GM19240 (cell line): ENCODE measurements around the gene ALK.

ENCODE experiments used
- DNase-seq: peaks from one replicate; pipeline ENCODE4 v3.0.0; 2011; ENCODE audit warnings: low spot score; ENCODE audit not compliant: insufficient read length

Gene ALK

DNA sequence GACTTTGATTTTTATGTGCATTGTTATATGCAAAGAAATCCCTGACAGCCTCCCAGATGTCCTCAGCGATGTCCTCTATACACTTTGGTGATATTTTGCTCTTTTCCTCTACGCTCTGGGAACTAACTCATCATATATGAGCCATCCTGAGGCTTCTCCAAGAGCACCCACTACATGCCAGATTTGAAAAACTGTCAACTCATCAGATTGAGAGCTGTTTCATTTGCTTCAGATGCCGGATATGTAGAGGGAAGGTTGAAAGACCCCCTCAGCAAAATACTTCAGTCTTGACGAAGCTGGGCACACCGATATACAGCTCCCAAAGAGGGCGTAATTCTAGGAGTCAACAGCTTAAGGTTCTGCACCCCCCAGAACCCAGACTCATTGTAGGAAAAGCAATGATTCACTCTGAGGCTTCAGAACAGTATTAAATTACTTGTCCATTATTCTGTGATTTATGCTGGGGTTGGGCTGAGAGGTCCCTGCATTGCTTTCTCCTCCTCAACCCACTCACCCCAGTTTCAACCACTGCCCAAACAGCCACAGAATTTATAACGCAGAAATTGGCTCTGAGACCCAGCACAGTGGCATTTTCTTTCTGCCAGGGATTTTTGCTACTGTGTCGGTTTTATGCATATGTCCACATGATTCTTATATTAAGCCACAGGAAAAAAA lies 341.8 kb downstream of the ALK start:
- no peak for DNase-seq

DNA sequence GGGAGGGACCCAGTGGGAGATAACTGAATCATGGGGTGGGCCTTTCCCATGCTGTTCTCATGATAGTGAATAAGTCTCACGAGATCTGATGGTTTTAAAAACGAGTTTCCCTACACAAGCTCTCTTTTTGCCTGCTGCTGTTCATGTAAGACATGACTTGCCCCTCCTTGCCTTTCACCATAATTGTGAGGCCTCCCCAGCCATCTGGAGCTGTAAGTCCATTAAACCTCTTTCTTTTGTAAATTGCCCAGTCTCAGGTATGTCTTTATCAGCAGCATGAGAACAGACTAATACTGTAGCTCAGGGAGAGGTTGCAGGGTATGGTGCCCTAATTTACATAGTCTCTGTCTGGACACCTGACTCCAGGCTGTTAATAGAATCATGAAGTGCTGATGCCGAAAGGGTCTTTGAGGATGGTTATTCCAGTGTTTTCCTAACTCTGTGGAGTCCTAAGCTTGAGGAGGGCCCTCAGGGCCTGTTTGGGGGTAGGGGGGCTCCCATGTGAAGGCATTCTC lies 343.2 kb downstream of the ALK start:
- DNase-seq, result no peak

GRCh38 chr2:29576231-29576630 lies 345.2 kb downstream of the ALK start:
- no peak for DNase-seq

DNA sequence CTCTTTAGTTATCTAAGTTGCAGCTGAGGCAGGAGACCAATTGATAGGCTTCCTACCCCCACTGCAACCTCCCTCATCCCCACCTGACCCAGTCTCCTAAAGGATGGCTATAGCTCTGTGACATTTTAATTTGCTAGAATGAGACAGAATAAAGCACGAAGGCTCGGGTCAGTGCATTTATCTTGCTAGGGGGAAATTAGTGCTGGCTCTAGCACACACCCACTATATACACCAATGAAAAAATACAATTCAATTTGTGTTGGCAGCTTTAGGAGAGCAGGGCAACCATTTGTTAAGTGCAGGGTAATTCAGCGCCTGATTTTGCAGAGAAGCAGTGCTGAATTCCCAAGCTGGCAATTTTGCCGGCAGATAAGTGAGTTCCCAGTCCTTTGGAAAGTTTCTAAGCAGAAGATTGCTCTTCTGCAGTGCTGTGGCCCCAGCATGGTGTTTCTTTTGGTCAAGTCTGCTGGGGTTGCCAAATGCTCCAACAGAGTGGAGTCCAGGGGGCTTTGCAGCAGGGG lies 346.0 kb downstream of the ALK start:
- no peak for DNase-seq

DNA sequence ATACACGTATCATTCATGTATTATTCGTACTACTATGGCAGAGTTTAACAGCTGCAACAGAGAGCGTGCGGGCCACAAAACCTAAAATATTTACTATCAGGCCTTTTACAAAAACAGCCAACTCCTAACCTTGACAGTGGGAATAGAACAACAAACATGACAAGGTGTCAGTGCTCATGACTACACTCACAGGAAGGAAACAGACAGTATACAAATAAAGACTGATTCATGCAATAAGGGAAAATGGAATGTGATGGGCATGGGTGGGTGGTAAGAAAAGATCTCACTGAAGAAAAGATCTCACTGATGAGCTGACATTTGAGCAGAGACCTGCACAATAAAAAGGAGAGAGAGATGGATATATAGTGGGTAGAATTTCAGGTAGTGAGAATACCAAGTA lies 347.8 kb downstream of the ALK start:
- no peak for DNase-seq

GRCh38 chr2:29573147-29573546 lies 348.2 kb downstream of the ALK start:
- DNase-seq, result no peak

DNA sequence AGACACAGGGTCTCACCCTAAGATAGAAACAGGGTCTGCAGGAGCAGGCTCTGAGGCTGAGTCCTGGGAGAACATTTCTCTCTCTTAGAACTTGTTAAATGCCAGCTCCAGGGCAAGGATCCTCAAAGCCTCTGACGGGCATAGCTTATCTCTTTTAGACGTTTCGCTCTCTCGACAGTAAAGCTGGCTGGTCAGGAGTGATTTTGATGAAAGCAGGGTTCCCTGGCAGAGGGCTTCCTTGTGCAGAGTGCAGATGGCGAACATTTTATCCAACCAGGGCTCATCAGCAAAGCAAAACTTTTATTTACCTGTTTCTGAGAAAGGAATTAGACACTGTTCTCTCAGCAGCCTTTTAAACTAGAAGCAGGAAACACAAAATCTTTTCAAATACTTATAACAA lies 350.8 kb downstream of the ALK start:
- DNase-seq, result no peak

- DNase-seq, result no peak
These were observed 353.4 kb downstream of the ALK start for GRCh38 chr2:29567906-29568520.

- DNase-seq, result no peak
These were observed 357.7 kb downstream of the ALK start for GRCh38 chr2:29563697-29564096.

- no peak for DNase-seq
These were observed 358.5 kb downstream of the ALK start for GRCh38 chr2:29562896-29563295.

- no peak for DNase-seq
These were observed 359.1 kb downstream of the ALK start for GRCh38 chr2:29562319-29562718.

DNA sequence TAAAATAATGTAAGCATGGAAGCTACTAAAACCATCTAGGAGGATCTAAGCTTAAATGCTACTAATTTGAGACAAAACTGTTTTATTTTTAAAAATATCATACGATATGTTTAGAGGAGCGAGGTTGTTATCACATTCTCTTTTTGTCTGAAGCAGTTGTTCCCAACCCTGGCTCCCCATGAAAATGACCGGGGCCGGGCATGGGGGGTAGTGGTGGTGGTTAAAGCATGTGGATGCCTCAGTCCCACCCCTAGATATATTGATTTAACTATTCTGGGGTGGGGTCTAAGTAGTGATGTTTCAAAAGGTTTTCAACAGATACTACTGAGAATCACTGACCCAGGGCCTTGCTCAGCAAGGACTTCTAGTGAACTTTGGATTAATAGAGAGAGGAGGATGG lies 359.8 kb downstream of the ALK start:
- no peak for DNase-seq

DNA sequence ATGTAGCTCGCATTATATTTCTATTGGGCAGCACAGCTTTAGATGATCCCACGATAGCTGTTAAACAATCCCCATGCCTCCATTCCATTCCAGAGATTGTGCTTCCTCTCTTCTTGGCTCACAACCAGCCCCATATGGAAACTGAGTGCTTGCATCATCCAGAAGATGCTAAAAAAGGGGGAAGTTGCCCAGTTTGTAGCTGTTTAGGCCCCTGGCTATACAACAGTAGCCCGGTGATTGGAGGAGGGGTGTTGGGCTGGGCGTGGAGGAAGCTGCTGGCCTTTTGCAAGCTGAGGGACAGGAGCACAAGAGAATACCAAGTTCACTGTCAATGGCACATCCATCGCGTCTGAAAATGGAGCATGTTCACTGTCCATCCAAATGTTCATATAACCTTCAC lies 360.2 kb downstream of the ALK start:
- DNase-seq, result no peak

DNA sequence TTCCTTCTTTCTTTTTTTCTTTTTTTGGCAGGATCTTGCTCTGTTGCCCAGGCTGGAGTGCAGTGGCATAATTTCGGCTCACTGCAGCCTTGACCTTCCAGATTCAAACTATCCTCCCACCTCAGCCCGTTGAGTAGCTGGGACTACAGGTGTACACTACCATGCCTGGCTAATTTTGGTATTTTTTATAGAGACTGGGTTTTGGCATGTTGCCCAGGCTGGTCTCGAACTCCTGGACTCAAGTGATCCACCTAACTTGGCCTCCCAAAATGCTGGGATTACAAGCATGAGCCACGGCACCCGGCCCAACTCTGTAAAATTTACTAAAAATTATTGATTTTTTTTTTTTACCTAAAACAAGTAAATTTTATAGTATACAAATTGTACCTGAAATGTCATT lies 360.8 kb downstream of the ALK start:
- DNase-seq, result no peak

- DNase-seq, result no peak
These were observed 361.4 kb downstream of the ALK start for GRCh38 chr2:29560030-29560429.

DNA sequence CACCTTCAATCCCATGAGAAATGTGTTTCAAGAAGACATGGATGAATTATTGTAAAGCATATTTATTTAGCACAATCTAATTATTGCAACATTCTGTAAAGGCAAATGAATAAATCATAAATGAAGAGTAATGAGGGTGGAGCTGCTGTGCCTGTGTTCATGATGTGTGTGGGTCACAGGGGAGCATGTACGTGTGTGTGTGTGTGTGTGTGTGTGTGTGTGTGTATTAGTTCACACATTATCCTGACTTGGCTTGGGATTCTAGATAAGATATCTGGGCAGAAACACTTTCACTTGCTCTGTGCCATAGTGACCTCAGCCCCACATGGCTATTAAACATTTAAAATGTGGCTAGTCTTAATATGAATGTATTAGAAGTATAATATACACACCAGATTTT lies 361.8 kb downstream of the ALK start:
- DNase-seq, result no peak

DNA sequence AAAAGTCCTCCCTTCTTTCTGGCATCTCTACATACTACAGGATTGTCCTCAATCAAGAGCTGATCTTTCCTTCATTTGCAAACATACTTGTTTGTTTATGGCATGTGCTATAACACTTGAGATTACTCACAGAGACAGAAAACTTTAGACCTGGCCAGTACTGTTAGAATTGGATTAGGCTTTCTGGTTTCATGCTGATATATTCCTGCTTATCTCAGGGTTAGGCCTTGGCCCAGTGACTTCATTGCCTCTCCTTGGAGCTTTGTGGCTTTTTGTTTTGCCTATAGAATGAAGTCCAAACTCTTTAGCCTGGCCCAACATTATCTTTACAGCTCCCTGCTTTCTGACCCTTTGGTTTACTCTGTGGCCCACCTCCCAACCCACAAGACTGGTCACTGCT lies 363.3 kb downstream of the ALK start:
- DNase-seq, result no peak

- DNase-seq, result no peak
These were observed 364.1 kb downstream of the ALK start for GRCh38 chr2:29557268-29557667.

GRCh38 chr2:29549069-29549380 lies 372.4 kb downstream of the ALK start:
- DNase-seq, result no peak

GRCh38 chr2:29544917-29545316 lies 376.5 kb downstream of the ALK start:
- no peak for DNase-seq

DNA sequence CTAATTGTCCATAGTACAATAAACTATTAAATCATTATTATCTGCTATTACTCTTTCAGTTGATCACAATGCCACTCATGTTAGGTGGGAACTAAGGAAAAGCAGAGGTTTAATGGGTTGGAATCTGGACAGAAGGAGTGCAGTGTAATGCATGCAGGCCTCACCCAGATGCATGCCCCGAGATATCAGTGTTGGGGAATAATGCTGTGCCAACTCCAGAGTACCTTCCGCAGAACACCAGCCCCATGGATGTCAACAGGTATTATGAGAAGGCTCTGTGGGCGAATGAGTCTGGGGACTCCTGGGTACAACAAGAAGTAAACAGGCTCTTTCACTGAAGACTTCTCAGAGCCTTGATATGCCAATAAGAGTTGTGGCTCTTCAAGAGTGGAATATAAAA lies 377.4 kb downstream of the ALK start:
- no peak for DNase-seq

DNA sequence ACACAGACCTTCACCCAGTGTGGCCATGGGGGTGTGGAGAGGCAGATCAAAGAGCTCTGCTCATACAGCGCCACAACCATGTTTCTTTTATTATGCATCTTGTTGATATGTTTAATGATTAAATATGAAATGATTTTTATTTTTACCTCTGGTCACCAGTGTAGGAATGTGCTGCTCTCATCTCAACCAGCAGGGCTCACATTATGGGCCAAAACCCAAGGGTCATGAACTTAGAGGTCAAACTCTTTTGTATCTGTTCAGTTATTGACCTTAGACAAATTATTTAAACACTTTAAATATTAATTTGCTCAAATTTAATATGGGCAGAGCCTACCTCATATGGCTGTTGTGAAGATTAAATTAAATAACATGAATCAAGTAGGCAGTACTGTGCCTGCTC lies 386.2 kb downstream of the ALK start:
- no peak for DNase-seq

DNA sequence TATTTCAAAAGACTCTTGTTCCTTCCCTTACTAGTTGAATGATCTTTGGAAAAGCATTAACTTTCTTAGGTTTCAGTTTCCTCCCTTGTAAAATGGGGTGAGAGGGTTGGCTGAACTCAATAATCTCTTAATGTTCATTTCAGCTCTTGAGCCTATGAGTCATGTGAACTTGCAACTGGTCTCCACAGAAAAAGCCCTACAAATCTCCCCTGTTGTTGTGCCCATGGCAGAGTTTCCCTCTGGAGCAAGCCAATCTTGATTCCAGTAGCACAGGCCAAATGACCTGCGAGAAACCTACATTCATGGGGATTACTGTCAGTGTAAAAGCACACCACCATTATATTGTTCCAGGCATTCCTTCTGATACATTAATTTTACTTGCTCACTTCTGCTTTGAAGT lies 388.9 kb downstream of the ALK start:
- no peak for DNase-seq
